Globus pallidus (tissue), 1 donor: Measurements from ENCODE around the gene OGFOD1.

Experiments used
- DNase-seq: peaks from one replicate; pipeline ENCODE4 v3.0.0-alpha.2; 2015; ENCODE audit warnings: low spot score

OGFOD1 gene

GRCh38 chr16:56450986-56451752, at the start of gene OGFOD1, which contains the start of gene NUDT21:
Gene OGFOD1 (plus strand): TSS chr16:56451554. CDS start chr16:56451613, 59 bp downstream.
Gene NUDT21 (minus strand): TSS chr16:56451332. CDS start chr16:56451202, 130 bp downstream.
- DNase-seq, result peak; percentile 99

- no peak for DNase-seq
Observed at GRCh38 chr16:56405977-56406672, 45.2 kb upstream of the OGFOD1 start.

- no peak for DNase-seq
Observed at GRCh38 chr16:56408379-56409098, 42.8 kb upstream of the OGFOD1 start.

- DNase-seq, result no peak
Observed at GRCh38 chr16:56409195-56409594, 42.2 kb upstream of the OGFOD1 start.

GRCh38 chr16:56411123-56411522, 40.2 kb upstream of the OGFOD1 start:
- no peak for DNase-seq

GRCh38 chr16:56411624-56412023, 39.7 kb upstream of the OGFOD1 start:
- no peak for DNase-seq

GRCh38 chr16:56413381-56413780, 38.0 kb upstream of the OGFOD1 start:
- no peak for DNase-seq

- DNase-seq, result no peak
Observed at GRCh38 chr16:56414366-56414765, 37.0 kb upstream of the OGFOD1 start.

- no peak for DNase-seq
Observed at GRCh38 chr16:56415875-56416274, 35.5 kb upstream of the OGFOD1 start.

GRCh38 chr16:56417138-56417537, 34.2 kb upstream of the OGFOD1 start:
- no peak for DNase-seq

- no peak for DNase-seq
Observed at GRCh38 chr16:56419740-56420548, 31.4 kb upstream of the OGFOD1 start.

GRCh38 chr16:56420613-56421012, 30.7 kb upstream of the OGFOD1 start:
- DNase-seq, result no peak

- no peak for DNase-seq
Observed at GRCh38 chr16:56421313-56421712, 30.0 kb upstream of the OGFOD1 start.

- DNase-seq, result no peak
Observed at GRCh38 chr16:56421976-56422669, 29.2 kb upstream of the OGFOD1 start.

- DNase-seq, result peak; percentile 26
Observed at GRCh38 chr16:56422896-56423441, 28.4 kb upstream of the OGFOD1 start.

GRCh38 chr16:56423584-56424403, 27.6 kb upstream of the OGFOD1 start:
- peak; percentile 22 for DNase-seq

- peak; percentile 20 for DNase-seq
Observed at GRCh38 chr16:56424404-56424764, 27.0 kb upstream of the OGFOD1 start.

GRCh38 chr16:56424791-56425438, 26.4 kb upstream of the OGFOD1 start:
- peak; percentile 20 for DNase-seq

GRCh38 chr16:56425439-56425832, 25.9 kb upstream of the OGFOD1 start, which contains the start of gene AMFR:
Gene AMFR (minus strand): TSS chr16:56425545. CDS start chr16:56425327, 218 bp downstream.
- peak; percentile 84 for DNase-seq
